ENCODE measurements around the gene COL6A5. TPM values are rescaled to one million over a fixed set of nuclear protein-coding genes. Genes with fewer than 3 reads are reported as not detected.
"Not testable (repeated sequence)": the region's sequence is repeated elsewhere in the genome, so short reads cannot be mapped to it uniquely, and the experiment has no call there.

Gene COL6A5
- total and polyA plus RNA-seq, 2 donors (not counting 1 experiment from before 2014, with no cell fraction given) = 0.06 to 0.66 TPM

- no peak overlapping the region for H3K27ac ChIP-seq (ENCODE audit: insufficient read depth, low read length)
- no peaks in the 10 kb centered on the region for H3K27me3 ChIP-seq (ENCODE audit: control insufficient read depth, insufficient read depth, low read length)
- no peaks in the 10 kb centered on the region for H3K79me2 ChIP-seq (ENCODE audit: control insufficient read depth, insufficient read depth, low read length)
- no peak overlapping the region for H3K4me3 ChIP-seq (replicated peaks in 1 of 4; ENCODE audit: control extremely low read depth in 1 of 4, insufficient read depth in 1 of 4, low read depth in 3 of 4, low read length in 4 of 4)
- H3K4me1 ChIP-seq (ENCODE audit: control insufficient read depth, extremely low read depth, insufficient read depth, low read length) = no peaks in the 10 kb centered on the region
- no peak overlapping the region for H3K4me2 ChIP-seq (ENCODE audit: extremely low read depth, insufficient read depth, low read length)
- TF ChIP-seq EZH2 (IDR thresholded peaks at IDR 0.05; ENCODE audit: low read length, missing control alignments) (no peak), CTCF (conservative IDR thresholded peaks at IDR 0.05 in 1 of 2, IDR thresholded peaks at IDR 0.05 in 1 of 2; ENCODE audit: low read depth in 1 of 2, low read length in 2 of 2) (no peak)
- no peak overlapping the region for H3K9ac ChIP-seq (ENCODE audit: insufficient read depth, low read length)
- no peaks in the 10 kb centered on the region for H3K9me3 ChIP-seq (ENCODE audit: control insufficient read depth, insufficient read depth, low read depth, low read length)
- no peaks in the 10 kb centered on the region for H3K36me3 ChIP-seq (ENCODE audit: control insufficient read depth, insufficient read depth, low read length)
- no peak overlapping the region for H2AFZ ChIP-seq (ENCODE audit: low read length)
- H4K20me1 ChIP-seq (ENCODE audit: control insufficient read depth, extremely low read depth, insufficient read depth, low read length) = no peaks in the 10 kb centered on the region
- no peak for DNase-seq (ENCODE audit: low read depth in 2 of 2)
These were observed 87.8 kb downstream of the COL6A5 start for GRCh38 chr3:130433306-130433705.

DNA sequence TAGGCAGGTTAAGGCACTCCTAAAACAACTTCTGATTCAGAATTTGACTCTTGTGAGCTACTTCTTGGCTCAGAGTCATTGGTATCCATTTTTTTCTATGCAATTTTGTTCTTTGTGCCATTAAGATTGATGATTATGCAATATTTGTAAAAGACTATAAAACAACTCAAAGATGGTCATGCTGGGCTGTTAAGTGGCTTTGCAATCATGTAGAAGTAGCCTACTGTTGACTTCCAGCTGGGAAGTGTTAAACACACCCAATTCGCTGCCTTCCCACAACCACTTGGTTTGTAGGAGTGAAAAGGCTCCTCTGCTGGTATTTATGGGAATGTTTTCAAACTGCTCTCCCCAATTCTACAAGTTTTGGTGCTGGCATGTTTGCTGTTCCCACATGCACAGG is 96.8 kb downstream of the COL6A5 start:
- no peak overlapping the region for H3K4me3 ChIP-seq (replicated peaks in 1 of 4; ENCODE audit: control extremely low read depth in 1 of 4, insufficient read depth in 1 of 4, low read depth in 3 of 4, low read length in 4 of 4)
- no peak overlapping the region for H3K9ac ChIP-seq (ENCODE audit: insufficient read depth, low read length)
- H4K20me1 ChIP-seq (ENCODE audit: control insufficient read depth, extremely low read depth, insufficient read depth, low read length) = no peaks in the 10 kb centered on the region
- H3K27ac ChIP-seq (ENCODE audit: insufficient read depth, low read length) = no peak overlapping the region
- no peaks in the 10 kb centered on the region for H3K27me3 ChIP-seq (ENCODE audit: control insufficient read depth, insufficient read depth, low read length)
- no peaks in the 10 kb centered on the region for H3K79me2 ChIP-seq (ENCODE audit: control insufficient read depth, insufficient read depth, low read length)
- no peaks in the 10 kb centered on the region for H3K9me3 ChIP-seq (ENCODE audit: control insufficient read depth, insufficient read depth, low read depth, low read length)
- H3K4me2 ChIP-seq (ENCODE audit: extremely low read depth, insufficient read depth, low read length) = no peak overlapping the region
- TF ChIP-seq EZH2 (IDR thresholded peaks at IDR 0.05; ENCODE audit: low read length, missing control alignments) (no peak), CTCF (conservative IDR thresholded peaks at IDR 0.05 in 1 of 2, IDR thresholded peaks at IDR 0.05 in 1 of 2; ENCODE audit: low read depth in 1 of 2, low read length in 2 of 2) (no peak)
- H2AFZ ChIP-seq (ENCODE audit: low read length) = no peak overlapping the region
- H3K4me1 ChIP-seq (ENCODE audit: control insufficient read depth, extremely low read depth, insufficient read depth, low read length) = no peaks in the 10 kb centered on the region
- no peaks in the 10 kb centered on the region for H3K36me3 ChIP-seq (ENCODE audit: control insufficient read depth, insufficient read depth, low read length)
- DNase-seq (ENCODE audit: low read depth in 2 of 2) = peak in 1 of 2 donors; percentile 15

- not testable (repeated sequence) for H3K4me2 ChIP-seq (ENCODE audit: extremely low read depth, insufficient read depth, low read length); H3K4me1 ChIP-seq (ENCODE audit: control insufficient read depth, extremely low read depth, insufficient read depth, low read length); H2AFZ ChIP-seq (ENCODE audit: low read length)
These were observed 101.4 kb downstream of the COL6A5 start for GRCh38 chr3:130446840-130447239.

DNA sequence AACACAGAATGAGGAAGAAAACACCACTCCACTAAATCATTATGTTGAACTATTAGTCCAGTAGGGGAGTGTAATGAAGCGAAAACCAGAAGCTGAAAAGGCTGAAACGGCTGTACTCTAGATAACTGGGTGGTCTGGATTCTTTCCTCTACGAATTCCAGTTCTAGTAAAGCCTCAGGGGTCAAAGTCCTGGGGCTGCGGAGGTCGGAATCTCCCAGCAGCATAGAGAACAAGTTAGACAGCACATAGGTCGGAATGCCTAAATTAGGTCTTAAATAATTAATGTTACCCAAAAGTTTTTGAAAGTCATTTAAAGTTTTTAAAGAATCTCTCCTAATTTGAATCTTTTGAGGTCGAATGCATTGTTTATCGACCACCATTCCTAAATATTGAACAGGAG is 102.7 kb downstream of the COL6A5 start:
- not testable (repeated sequence) for H2AFZ ChIP-seq (ENCODE audit: low read length); H3K9ac ChIP-seq (ENCODE audit: insufficient read depth, low read length); H3K27ac ChIP-seq (ENCODE audit: insufficient read depth, low read length); DNase-seq (ENCODE audit: low read depth in 2 of 2); H3K4me3 ChIP-seq (replicated peaks in 1 of 4; ENCODE audit: control extremely low read depth in 1 of 4, insufficient read depth in 1 of 4, low read depth in 3 of 4, low read length in 4 of 4); H3K4me1 ChIP-seq (ENCODE audit: control insufficient read depth, extremely low read depth, insufficient read depth, low read length); H3K27me3 ChIP-seq (ENCODE audit: control insufficient read depth, insufficient read depth, low read length); H3K79me2 ChIP-seq (ENCODE audit: control insufficient read depth, insufficient read depth, low read length); H4K20me1 ChIP-seq (ENCODE audit: control insufficient read depth, extremely low read depth, insufficient read depth, low read length); H3K36me3 ChIP-seq (ENCODE audit: control insufficient read depth, insufficient read depth, low read length); H3K9me3 ChIP-seq (ENCODE audit: control insufficient read depth, insufficient read depth, low read depth, low read length); H3K4me2 ChIP-seq (ENCODE audit: extremely low read depth, insufficient read depth, low read length)

More at GRCh38 chr3:130446840-130447239, 101.4 kb downstream of the COL6A5 start:
- not testable (repeated sequence) for H4K20me1 ChIP-seq (ENCODE audit: control insufficient read depth, extremely low read depth, insufficient read depth, low read length); DNase-seq (ENCODE audit: low read depth in 2 of 2); H3K4me3 ChIP-seq (replicated peaks in 1 of 4; ENCODE audit: control extremely low read depth in 1 of 4, insufficient read depth in 1 of 4, low read depth in 3 of 4, low read length in 4 of 4); H3K27ac ChIP-seq (ENCODE audit: insufficient read depth, low read length); H3K9me3 ChIP-seq (ENCODE audit: control insufficient read depth, insufficient read depth, low read depth, low read length); H3K36me3 ChIP-seq (ENCODE audit: control insufficient read depth, insufficient read depth, low read length); H3K9ac ChIP-seq (ENCODE audit: insufficient read depth, low read length); H3K27me3 ChIP-seq (ENCODE audit: control insufficient read depth, insufficient read depth, low read length); H3K79me2 ChIP-seq (ENCODE audit: control insufficient read depth, insufficient read depth, low read length)
